Hepatocyte (in vitro differentiated cells): ENCODE data around the gene FANCB. TPM values are rescaled to one million over a fixed set of nuclear protein-coding genes. Genes with fewer than 3 reads are reported as not detected.

Experiments
- DNase-seq: peaks from one replicate; pipeline ENCODE4 v3.0.0-alpha.2; 2016; ENCODE audit warnings: low spot score
- H2AFZ ChIP-seq: fragments of 200-600 bp; sonication (generic); 2 replicates; pipeline ENCODE4 v1.6.0; 2016; ENCODE audit warnings: antibody characterized with exemption, mild to moderate bottlenecking
- H3K27ac ChIP-seq: fragments of 200-600 bp; sonication (generic); 2 replicates; pipeline ENCODE4 v1.5.1; 2016; ENCODE audit warnings: mild to moderate bottlenecking
- H3K27me3 ChIP-seq: fragments of 200-600 bp; sonication (generic); 2 replicates; pipeline ENCODE4 v1.6.1; 2016
- H3K36me3 ChIP-seq: fragments of 200-600 bp; sonication (generic); replicated peaks from 2 replicates; pipeline ENCODE4 v1.5.1; 2016; ENCODE audit warnings: low read depth; ENCODE audit not compliant: insufficient read depth
- H3K4me1 ChIP-seq: fragments of 200-600 bp; sonication (generic); 2 replicates; pipeline ENCODE4 v1.5.1; 2016; ENCODE audit warnings: mild to moderate bottlenecking, moderate library complexity; ENCODE audit not compliant: insufficient read depth
- H3K4me2 ChIP-seq: fragments of 200-600 bp; sonication (generic); 2 replicates; pipeline ENCODE4 v1.6.0; 2016
- H3K4me3 ChIP-seq: fragments of 200-600 bp; sonication (generic); 2 replicates; pipeline ENCODE4 v1.5.1; 2016; ENCODE audit warnings: mild to moderate bottlenecking
- H3K79me2 ChIP-seq: fragments of 200-600 bp; sonication (generic); 2 replicates; pipeline ENCODE4 v1.6.0; 2017; ENCODE audit warnings: mild to moderate bottlenecking
- H3K9me2 ChIP-seq: fragments of 200-600 bp; sonication (generic); replicated peaks from 2 replicates; pipeline ENCODE4 v1.6.0; 2017; ENCODE audit warnings: mild to moderate bottlenecking; ENCODE audit not compliant: insufficient read depth
- H3K9me3 ChIP-seq: fragments of 200-600 bp; sonication (generic); 2 replicates; pipeline ENCODE4 v1.5.1; 2016; ENCODE audit warnings: low read depth, mild to moderate bottlenecking
- H4K20me1 ChIP-seq: fragments of 200-600 bp; sonication (generic); 2 replicates; pipeline ENCODE4 v1.6.0; 2016; ENCODE audit warnings: mild to moderate bottlenecking; ENCODE audit not compliant: insufficient read depth, poor library complexity, severe bottlenecking
- CTCF ChIP-seq: fragments of 200-600 bp; sonication (generic); IDR thresholded peaks from 2 replicates; pipeline ENCODE4 v1.5.1; 2016; ENCODE audit warnings: antibody characterized with exemption, mild to moderate bottlenecking; ENCODE audit not compliant: poor library complexity
- EZH2 ChIP-seq: fragments of 200-600 bp; sonication (generic); IDR thresholded peaks from 2 replicates; pipeline ENCODE4 v1.6.1; 2016; ENCODE audit warnings: antibody characterized with exemption, mild to moderate bottlenecking, borderline replicate concordance
- EZH2phosphoT487 ChIP-seq: fragments of 200-600 bp; sonication (generic); IDR thresholded peaks from one replicate; pipeline ENCODE4 v1.6.1; 2018; ENCODE audit warnings: antibody characterized with exemption, mild to moderate bottlenecking, low read depth, moderate library complexity; ENCODE audit not compliant: unreplicated experiment, severe bottlenecking
- WGBS: methylation state at CpG from one replicate; pipeline ENCODE4 v1.1.6; 2016; ENCODE audit warnings: low lambda C conversion rate; ENCODE audit errors: missing lambda C conversion rate; 5-methylcytosine and 5-hydroxymethylcytosine counted together
- polyA plus RNA-seq: library from polyadenylated mRNA; unstranded; fragments of >200 nt; fragmentation: Nextera tagmentation; extraction: Ambion mirVana; gene quantifications from 2 replicates; pipeline ENCODE4 v1.2.1, GENCODE V29; 2016
- total RNA-seq: library from RNA; depleted of rRNA; stranded (reverse); fragments of >200 nt; gene quantifications from 2 replicates; pipeline ENCODE4 v1.2.3, GENCODE V29; 2014

FANCB gene
- total RNA-seq = 1.9 and 2.9 TPM in 2 replicates
- polyA plus RNA-seq = 0.89 and 2.7 TPM in 2 replicates

- peaks cover 24% of the 10 kb centered on the region for H3K79me2 ChIP-seq
- no peaks in the 10 kb centered on the region for H3K36me3 ChIP-seq
- H3K4me3 ChIP-seq = peak within 1 kb of the TSS; percentile 44
- H3K4me2 ChIP-seq = peak within 1 kb of the TSS; percentile 80
- no peaks in the 10 kb centered on the region for H3K9me3 ChIP-seq
- no peak for TF ChIP-seq CTCF
- TF ChIP-seq EZH2 = no peak
- no peak for TF ChIP-seq EZH2phosphoT487
- H4K20me1 ChIP-seq = no peaks in the 10 kb centered on the region
- peak within 1 kb of the TSS; percentile 87 for H3K27ac ChIP-seq
- H3K4me1 ChIP-seq = no peaks in the 10 kb centered on the region
- 43% methylated on average over 55 of the region's 78 CpGs for WGBS
- no peaks in the 10 kb centered on the region for H3K9me2 ChIP-seq
- H2AFZ ChIP-seq = peak within 1 kb of the TSS; percentile 60
- no peaks in the 10 kb centered on the region for H3K27me3 ChIP-seq
- DNase-seq = peak; percentile 96
These were observed at the start of gene FANCB, which contains the start of gene MOSPD2 for GRCh38 chrX:14872851-14873675. FANCB (minus strand) TSS chrX:14873069; CDS start chrX:14865510, 7,559 bp downstream. MOSPD2 (plus strand) TSS chrX:14873421; CDS start chrX:14873529, 108 bp downstream.

DNA sequence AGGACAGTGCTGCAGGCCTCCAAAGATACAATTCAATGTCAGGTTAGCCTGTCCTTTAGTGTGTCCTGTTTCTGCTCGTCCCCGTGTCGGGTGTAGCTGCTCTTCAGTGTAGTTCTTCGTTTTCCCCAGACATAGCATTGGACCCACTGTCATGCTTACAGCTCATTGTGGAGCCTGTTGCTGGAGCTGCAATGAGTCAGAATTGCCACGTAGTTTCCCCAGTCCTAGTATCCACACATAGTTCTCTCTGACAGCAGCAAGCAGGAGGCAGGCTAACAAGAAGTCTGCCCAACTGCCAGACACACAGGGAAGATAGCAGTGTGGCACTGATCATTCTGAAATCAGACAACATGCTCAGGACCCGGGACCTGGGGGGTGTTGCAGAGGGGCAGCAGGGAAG, 49.6 kb upstream of the FANCB start:
- H3K27ac ChIP-seq = no peak overlapping the region
- H3K79me2 ChIP-seq = no peaks in the 10 kb centered on the region
- no peaks in the 10 kb centered on the region for H3K27me3 ChIP-seq
- no peak overlapping the region for H3K4me3 ChIP-seq
- TF ChIP-seq EZH2 (no peak), EZH2phosphoT487 (no peak), CTCF (no peak)
- H3K9me3 ChIP-seq = no peaks in the 10 kb centered on the region
- DNase-seq = peak; percentile 28
- H4K20me1 ChIP-seq = no peaks in the 10 kb centered on the region
- H3K36me3 ChIP-seq = no peaks in the 10 kb centered on the region
- H2AFZ ChIP-seq = no peak overlapping the region
- H3K4me1 ChIP-seq = no peaks in the 10 kb centered on the region
- H3K9me2 ChIP-seq = no peaks in the 10 kb centered on the region
- H3K4me2 ChIP-seq = no peak overlapping the region
- WGBS = 66% methylated on average over 6 of the region's 6 CpGs

DNA sequence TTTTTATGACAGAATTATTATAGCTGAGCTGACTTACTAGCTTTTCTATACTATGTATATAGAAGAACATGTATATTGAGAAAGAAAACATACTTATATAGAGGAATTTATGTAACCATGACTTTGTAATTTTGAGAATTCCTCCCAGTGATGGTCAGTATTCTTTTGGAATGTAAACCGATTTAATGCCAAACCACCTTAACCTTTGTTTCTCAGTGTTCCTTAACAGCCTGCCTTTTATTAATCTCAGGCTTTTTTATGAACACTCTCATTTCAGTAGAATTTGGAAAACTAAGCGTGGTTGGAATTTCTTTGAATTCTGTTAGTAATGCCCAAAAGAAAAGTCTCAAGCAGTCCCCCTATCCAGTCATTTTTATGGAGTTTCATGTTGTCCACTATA, 47.3 kb upstream of the FANCB start:
- no peak overlapping the region for H3K4me2 ChIP-seq
- WGBS = 87% methylated on average over 2 of the region's 2 CpGs

More for the DNA sequence above, 47.3 kb upstream of the FANCB start:
- Histone ChIP-seq H3K9me2 (no peaks in the 10 kb centered on the region), H3K9me3 (no peaks in the 10 kb centered on the region), H3K27me3 (no peaks in the 10 kb centered on the region), H4K20me1 (no peaks in the 10 kb centered on the region), H3K27ac (no peak overlapping the region), H3K36me3 (no peaks in the 10 kb centered on the region), H3K79me2 (no peaks in the 10 kb centered on the region), H3K4me3 (no peak overlapping the region), H2AFZ (no peak overlapping the region), H3K4me1 (no peaks in the 10 kb centered on the region)
- no peak for DNase-seq
- TF ChIP-seq CTCF = no peak
- no peak for TF ChIP-seq EZH2phosphoT487
- TF ChIP-seq EZH2 = no peak
